Liver (tissue), 3 donors: ENCODE data around the gene TIPRL.

Source experiments
- GABPA ChIP-seq, 2 donors: IDR thresholded peaks in 1 of 2; conservative IDR thresholded peaks in 1 of 2; 2 replicates each; pipeline ENCODE4 v1.6.1; 2016; ENCODE audit warnings: antibody characterized with exemption in 2 of 2, mild to moderate bottlenecking in 1 of 2, moderate library complexity in 1 of 2
- NR2F2 ChIP-seq: IDR thresholded peaks from 2 replicates; pipeline ENCODE4 v1.6.1; 2016; ENCODE audit warnings: antibody characterized with exemption
- RAD21 ChIP-seq, 2 donors: IDR thresholded peaks; 2 replicates each; pipeline ENCODE4 v1.6.1; 2016; ENCODE audit warnings: antibody characterized with exemption in 2 of 2, mild to moderate bottlenecking in 2 of 2
- SP1 ChIP-seq: IDR thresholded peaks from 2 replicates; pipeline ENCODE4 v1.6.1; 2018; ENCODE audit warnings: antibody characterized with exemption, mild to moderate bottlenecking
- TAF1 ChIP-seq: conservative IDR thresholded peaks from 2 replicates; pipeline ENCODE4 v1.6.1; 2016; ENCODE audit warnings: antibody characterized with exemption, mild to moderate bottlenecking
- YY1 ChIP-seq: IDR thresholded peaks from 2 replicates; pipeline ENCODE4 v1.6.1; 2016; ENCODE audit warnings: antibody characterized with exemption, mild to moderate bottlenecking
- TF ChIP-seq, protein P1 (sequence below): fragments of 150-350 bp; IDR thresholded peaks from 2 replicates; pipeline ENCODE4 v1.5.1; 2017; ENCODE audit warnings: improper control_type of control experiment, low read depth, low read length; ENCODE audit not compliant: missing input control
- TF ChIP-seq, protein P2 (sequence below): IDR thresholded peaks from 2 replicates; pipeline ENCODE4 v1.6.1; 2016; ENCODE audit warnings: antibody characterized with exemption, mild to moderate bottlenecking
- TF ChIP-seq, protein P3 (sequence below): IDR thresholded peaks from 2 replicates; pipeline ENCODE4 v1.6.1; 2016; ENCODE audit warnings: antibody characterized with exemption
- donor health status: healthy.
- donor health status: healthy.

DNA sequence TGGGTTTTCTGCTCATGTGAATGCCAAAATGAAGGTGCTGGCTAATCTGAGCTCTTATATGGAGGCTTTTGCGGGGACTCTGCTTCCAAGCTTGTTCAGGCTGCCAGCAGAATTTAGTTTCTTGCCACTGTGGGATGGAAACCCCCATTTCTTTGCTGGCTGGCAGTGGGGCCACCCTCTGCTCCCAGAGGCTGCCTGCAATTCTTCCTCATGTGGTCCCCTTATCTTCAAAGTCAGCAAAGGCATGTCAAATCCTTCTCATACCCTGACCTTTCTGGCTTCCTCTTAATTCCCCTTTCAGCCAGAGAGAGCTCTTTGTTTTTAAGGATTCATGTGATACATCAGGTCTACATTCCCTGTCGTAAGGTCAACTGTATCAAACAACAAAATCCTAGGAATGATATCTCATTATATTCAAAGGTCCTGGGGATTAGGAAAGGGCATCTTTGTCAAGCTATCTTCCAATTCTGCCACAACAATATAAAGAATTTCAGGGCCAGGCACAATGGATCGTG lies 36.8 kb upstream of the TIPRL start:
- TF ChIP-seq, protein P1, sequence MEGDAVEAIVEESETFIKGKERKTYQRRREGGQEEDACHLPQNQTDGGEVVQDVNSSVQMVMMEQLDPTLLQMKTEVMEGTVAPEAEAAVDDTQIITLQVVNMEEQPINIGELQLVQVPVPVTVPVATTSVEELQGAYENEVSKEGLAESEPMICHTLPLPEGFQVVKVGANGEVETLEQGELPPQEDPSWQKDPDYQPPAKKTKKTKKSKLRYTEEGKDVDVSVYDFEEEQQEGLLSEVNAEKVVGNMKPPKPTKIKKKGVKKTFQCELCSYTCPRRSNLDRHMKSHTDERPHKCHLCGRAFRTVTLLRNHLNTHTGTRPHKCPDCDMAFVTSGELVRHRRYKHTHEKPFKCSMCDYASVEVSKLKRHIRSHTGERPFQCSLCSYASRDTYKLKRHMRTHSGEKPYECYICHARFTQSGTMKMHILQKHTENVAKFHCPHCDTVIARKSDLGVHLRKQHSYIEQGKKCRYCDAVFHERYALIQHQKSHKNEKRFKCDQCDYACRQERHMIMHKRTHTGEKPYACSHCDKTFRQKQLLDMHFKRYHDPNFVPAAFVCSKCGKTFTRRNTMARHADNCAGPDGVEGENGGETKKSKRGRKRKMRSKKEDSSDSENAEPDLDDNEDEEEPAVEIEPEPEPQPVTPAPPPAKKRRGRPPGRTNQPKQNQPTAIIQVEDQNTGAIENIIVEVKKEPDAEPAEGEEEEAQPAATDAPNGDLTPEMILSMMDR = no peak
- TF ChIP-seq TAF1 = no peak
- TF ChIP-seq YY1 = no peak
- TF ChIP-seq SP1 = no peak
- TF ChIP-seq, protein P2, sequence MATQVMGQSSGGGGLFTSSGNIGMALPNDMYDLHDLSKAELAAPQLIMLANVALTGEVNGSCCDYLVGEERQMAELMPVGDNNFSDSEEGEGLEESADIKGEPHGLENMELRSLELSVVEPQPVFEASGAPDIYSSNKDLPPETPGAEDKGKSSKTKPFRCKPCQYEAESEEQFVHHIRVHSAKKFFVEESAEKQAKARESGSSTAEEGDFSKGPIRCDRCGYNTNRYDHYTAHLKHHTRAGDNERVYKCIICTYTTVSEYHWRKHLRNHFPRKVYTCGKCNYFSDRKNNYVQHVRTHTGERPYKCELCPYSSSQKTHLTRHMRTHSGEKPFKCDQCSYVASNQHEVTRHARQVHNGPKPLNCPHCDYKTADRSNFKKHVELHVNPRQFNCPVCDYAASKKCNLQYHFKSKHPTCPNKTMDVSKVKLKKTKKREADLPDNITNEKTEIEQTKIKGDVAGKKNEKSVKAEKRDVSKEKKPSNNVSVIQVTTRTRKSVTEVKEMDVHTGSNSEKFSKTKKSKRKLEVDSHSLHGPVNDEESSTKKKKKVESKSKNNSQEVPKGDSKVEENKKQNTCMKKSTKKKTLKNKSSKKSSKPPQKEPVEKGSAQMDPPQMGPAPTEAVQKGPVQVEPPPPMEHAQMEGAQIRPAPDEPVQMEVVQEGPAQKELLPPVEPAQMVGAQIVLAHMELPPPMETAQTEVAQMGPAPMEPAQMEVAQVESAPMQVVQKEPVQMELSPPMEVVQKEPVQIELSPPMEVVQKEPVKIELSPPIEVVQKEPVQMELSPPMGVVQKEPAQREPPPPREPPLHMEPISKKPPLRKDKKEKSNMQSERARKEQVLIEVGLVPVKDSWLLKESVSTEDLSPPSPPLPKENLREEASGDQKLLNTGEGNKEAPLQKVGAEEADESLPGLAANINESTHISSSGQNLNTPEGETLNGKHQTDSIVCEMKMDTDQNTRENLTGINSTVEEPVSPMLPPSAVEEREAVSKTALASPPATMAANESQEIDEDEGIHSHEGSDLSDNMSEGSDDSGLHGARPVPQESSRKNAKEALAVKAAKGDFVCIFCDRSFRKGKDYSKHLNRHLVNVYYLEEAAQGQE = no peak
- TF ChIP-seq, protein P3, sequence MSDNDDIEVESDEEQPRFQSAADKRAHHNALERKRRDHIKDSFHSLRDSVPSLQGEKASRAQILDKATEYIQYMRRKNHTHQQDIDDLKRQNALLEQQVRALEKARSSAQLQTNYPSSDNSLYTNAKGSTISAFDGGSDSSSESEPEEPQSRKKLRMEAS = no peak
- TF ChIP-seq GABPA (IDR thresholded peaks at IDR 0.05 in 1 of 2, conservative IDR thresholded peaks at IDR 0.05 in 1 of 2) = no peak
- TF ChIP-seq RAD21 (IDR thresholded peaks at IDR 0.05) = no peak
- TF ChIP-seq NR2F2 = no peak
